GM18502 (cell line): Measurements from ENCODE around the gene AUTS2.

Experiments
- ATAC-seq: cut with Tn5 transposase; IDR thresholded peaks from one replicate; pipeline ENCODE4 v1.9.1; 2021; ENCODE audit warnings: mild to moderate bottlenecking; ENCODE audit not compliant: unreplicated experiment, poor library complexity

AUTS2 gene

DNA sequence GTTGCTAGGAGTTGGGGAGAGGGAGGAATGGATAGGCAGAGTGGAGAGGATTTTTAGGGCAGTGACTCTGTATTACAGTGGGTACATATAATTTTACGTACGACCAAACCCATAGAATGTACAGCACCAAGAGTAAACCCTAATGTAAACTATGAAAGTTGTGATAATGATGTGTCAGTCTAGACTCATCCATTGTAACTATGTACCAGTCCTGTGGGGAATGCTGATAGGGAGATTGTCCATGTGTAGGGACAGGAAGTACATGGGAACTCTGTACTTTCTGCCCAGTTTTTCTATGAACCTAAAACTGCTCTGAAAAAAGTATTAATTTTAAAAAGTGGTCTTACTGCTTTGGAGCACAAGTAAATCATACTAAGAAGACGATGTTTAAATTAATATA is 441.8 kb downstream of the AUTS2 start:
- no peak for ATAC-seq

DNA sequence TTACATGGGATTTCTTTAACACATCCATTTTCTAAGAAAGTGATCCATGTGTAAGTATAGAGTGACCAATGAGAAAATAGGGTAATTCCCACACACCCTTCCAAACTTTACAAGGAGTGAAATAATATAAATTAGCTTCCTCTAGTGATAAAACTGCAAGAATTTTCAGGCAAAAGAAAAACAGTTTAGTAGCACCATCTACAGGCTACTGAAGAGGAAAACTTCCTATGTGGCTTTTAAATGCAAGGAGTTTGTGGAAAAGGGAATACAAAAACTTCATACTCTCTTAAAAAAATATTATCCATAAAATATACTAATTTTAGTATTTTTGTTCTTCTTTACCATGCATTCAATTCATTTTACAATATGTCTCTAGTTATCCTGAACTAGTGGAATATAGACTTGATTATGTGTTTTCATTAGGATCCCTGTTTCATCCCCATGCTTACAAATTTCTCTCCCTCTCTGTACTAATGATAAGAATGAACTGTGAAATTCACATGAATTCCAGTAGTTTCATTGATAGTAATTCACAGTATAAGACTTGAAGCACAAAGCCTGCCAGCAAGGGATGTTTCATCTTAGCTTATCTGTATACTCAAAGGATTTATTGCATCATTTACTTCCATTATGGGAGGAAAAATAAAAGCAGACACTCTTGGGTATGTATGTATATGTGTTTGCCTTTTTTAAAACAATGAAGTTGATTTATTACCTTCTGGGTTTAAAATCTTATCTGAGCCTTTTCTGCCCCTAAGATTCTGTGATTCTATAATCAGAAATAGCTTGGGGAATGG is 442.9 kb downstream of the AUTS2 start:
- ATAC-seq: no peak

DNA sequence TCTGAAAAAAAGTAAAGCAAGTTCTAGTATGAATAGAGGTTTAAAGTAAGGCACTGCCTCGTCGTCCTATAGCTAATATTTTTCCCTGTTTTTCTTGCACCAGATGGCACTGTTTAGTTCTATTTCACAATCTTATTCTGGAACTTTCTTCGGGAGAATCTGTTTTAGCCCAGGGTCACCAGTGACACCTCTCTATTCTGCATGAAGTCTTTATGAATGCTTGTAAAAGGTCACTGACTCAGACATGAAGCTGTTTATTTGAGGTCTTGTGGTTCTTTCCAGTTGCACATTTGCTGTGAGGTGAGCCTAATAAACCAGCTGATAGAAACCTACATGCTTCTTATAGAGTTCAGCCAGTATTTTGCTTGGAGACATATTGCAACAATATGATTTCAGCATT is 444.3 kb downstream of the AUTS2 start:
- ATAC-seq: no peak

DNA sequence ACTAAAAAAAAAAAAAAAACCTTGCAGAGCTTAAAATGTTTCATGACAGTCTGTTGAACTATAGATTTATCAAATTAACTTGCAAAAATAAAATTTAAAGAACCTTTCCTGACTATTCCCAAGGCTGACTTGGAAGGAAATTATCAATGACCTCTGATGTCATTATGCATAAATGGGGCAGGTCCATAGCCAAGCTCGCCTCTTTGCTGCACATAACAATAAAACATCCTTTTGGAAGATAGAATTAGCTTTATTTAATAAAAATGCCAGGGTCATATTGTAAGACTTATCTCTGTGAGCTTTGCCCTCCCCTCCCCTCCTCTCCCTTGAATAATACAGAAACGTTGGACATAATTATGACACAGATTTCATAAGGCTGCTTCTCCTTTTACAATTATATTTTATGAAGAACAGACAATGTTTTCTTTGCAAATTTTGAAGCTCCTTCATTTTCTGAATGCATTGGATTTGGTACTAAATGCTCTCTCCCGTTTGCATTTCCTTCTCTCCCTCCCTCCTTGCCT is 444.8 kb downstream of the AUTS2 start:
- ATAC-seq: no peak

DNA sequence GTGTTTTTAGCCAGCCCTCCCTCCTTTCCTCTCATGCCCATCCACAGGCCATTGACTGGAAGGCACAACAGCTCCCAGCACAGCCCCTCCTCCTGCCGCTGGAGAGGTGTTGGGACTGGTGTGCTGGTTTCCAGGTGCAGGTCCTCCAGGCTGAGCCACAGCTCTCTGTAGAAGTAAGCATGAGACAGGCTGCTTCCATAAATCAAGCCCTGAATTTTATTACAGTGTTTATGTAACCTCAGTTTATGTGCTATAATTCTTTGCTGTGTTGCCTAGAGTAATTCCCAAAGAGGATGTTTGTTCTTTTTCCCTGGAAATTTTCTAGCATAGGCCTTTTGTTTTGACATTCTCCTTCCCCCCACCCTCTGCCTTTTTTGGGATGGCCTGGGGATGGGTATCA is 445.8 kb downstream of the AUTS2 start:
- ATAC-seq: no peak

DNA sequence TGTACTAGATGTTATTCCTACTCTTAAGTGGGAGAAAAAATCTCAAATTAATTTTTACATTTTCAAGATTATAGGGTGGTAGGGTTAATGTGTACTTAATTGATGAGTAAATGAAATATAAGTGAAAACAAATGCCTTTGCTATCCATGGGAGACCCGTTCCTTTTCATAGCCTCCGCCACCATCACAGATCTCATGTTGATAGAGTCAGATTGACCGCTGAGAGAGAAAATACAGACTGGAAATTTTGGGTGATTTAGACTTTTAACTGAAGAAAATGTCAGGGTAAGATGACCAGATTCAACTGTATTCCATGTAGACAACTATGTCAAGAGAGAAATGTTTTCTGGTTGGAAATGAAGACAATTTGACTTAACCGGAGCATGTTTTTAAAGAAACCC is 446.2 kb downstream of the AUTS2 start:
- ATAC-seq: no peak

DNA sequence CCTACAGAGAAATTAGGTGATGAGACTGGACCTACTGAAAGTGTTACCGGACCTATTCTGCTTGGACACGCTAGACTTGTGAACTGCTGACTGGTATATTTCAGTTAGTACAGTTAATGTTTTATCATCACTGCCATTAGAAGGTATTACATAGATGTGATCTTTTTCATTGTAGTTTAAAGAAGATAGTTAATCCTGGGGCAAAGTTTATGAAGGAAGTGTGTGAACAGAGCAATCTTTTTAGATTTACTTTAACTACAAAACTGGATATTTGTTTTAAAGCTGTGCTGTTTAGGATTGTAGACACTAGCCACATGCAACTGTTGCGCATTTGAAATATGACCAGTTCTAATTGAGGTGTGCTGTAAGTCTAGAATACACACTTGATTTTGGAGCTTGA is 446.7 kb downstream of the AUTS2 start:
- no peak for ATAC-seq

DNA sequence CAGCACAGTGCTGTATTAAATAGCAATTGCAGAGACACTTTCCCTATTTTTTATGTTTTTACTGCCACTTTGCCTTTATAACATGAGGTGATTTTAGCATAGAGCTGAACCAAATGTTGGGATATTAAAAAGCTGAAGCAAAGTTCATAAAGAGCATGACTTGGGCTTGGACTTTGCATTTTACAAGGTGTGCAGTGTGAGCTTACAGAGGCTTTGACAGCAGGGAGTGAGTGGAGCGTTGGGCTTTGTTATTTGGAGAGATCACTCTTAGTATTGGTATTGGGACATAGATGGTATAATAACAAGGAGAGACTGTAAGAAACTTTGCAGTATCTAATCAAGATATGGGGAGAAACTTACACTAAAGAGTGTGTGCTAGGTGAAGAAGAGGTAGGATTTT is 449.1 kb downstream of the AUTS2 start:
- no peak for ATAC-seq

DNA sequence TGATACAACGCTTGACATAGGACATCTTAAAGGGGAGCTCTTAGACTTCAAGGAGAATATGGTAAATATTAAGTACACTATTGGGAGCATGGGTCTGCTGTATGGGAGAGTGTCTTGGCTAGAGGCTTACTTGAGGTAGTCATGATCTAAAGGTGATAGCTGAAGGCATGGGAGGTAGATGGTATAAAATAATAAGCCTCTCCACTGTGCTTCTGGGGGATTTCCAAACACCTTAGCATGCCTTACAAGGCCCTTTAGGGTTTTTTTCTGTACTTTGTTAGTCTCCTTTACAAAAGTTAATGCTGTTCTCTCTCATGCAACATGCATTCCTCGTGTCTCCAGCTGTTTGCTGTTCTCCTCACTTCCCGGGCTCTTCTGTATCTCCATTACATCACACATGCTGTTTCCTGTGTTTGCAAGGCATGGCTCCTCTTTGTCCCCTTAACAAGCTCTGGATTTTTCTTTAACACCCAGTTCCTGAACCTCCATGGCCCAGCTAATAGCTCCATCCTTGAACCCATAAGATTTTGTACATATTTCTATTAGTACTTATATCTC is 449.7 kb downstream of the AUTS2 start:
- ATAC-seq: no peak

DNA sequence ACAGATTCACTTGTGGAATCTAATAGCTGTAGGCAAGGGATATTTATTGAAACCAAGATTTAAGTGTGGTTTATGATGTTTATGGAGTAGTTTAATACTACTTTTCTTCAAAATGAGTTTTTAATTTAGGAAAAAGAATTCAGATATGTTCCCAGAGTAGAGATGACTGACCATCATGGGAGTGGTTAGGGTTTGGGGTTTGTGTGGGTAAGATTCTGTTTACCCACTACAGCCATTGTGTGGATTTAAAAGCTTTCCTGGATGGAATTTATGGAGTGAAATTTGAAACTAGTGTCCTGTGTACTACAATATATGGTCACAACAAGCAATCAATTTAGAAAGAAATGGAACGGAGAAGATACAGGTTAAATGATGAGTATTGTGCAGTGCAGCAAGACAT is 453.5 kb downstream of the AUTS2 start:
- ATAC-seq: no peak

DNA sequence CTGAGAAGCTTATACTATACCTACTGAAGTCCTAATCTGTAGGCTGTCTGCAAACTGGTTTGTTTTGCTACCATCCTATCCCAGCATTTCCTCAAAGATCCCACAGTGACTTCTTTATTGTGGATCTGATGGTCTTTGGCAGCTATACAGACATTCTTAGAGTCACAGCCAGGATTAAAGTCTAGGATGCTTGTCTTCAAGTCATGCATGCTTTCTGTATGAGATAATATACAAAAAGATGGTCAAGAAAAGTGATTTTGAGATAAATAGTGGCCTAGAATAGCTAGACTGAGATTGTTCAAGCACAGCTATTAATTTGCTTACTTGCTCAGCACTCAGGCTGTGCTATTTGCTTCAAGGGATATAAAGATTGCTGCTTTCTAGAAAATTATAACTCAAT is 454.4 kb downstream of the AUTS2 start:
- ATAC-seq: no peak

DNA sequence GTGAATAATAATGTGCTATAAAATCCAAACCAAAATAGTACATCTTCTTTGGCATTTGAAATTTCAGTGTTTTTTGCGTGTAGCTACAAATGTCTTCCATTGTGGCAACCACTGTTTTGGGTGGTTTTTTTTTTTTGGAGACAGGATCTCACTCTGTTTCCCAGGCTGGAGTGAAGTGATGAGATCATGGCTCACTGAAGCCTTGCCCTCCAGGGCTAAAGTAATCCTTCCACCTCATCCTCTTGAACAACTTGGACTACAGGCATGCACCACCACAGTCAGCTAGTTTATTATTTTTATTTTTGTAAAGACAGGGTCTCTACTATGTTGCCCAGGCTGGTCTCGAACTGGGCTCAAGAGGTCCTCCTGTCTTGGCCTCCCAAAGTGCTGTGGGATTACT is 455.1 kb downstream of the AUTS2 start:
- ATAC-seq: no peak

DNA sequence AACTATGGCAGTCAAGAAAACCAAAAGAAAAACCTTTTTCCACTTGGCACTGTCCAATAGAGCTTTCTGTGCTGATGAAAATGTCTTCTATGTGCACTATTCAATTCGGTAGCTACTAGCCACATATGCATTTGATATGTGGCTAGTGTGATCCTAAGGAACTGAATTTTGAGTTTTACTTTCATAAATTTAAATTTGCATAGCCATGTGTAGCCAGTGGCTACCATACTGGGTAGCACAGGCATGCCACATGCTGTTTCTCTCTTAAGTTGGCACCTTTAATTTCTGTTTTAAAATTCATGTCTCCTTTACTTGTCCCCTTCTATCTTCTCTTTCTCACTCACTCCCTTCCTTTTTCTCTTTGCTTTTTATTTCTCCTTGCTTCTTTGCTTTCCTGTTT is 455.7 kb downstream of the AUTS2 start:
- no peak for ATAC-seq

DNA sequence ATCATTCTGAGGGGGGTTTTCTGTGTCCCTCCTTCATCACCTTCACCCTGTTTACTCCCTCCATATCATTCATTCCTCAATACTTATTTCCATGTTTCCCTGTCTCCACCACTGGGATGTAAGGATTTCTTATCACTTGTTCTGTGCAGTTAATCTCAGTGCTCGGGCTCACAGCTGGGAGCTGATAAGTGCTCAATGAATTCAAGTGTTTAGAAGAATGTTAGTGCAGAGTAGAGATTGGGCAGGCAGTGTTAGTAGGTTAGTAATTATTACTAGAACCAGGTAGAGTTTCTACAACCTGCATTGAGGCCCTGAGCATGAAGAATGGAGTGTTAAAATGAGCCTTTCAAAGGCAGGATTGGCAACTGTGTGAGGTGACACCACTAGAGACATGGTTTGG is 458.1 kb downstream of the AUTS2 start:
- no peak for ATAC-seq

DNA sequence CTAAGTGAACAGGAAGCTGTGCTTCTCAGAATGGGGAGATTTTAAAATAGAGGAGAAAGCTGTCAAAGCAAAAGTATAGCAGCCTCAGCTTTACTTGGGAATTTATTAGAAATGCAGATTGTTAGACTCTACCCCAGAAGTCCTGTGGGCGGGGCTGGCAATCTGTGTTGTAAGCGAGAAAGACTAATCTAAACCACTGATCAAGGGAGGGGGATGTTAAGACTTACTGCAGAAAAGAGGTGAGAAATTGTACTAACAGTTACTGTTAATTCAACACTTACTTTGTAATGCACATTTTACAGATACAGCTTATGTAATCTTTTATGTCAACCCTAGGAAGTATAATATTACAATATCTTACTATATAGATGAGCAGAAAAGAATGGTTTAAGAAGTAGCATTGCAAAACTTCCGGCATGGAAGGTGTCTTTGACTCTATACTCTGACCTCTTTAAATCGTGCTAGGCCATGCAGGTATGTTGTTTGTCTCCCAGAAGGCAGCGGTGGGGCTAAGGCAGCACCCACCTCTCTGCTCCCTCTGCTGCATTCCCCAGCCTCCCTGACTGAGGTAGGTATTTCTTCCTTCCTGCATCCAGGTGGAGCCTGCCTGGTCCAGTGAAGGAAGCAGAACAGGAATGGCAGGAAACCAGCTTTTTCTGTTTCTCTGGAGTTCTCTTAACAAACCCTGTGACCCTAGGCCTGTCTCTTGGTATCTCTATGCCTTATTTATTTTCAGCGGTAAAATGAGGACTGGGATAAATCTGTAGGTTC is 462.2 kb downstream of the AUTS2 start:
- no peak for ATAC-seq

DNA sequence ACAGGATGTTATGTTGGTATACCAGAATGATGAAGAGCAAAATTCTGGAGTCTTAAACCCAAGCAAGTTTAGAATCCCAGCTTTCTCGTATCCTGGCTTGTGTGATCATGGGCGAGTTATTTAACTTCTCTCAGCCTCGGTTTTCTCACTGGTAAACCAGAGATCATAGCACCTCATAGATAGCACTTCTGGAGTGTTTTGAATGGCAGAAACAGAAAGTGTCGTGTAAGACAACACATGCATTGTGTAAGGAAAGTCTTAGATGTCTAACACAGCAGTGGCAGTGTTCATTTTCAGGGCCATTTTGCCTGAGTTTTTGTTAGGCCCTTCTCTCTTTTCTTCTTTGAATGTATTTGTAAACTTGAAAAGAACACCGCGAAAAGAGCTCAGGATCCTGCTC is 465.1 kb downstream of the AUTS2 start:
- ATAC-seq: no peak

DNA sequence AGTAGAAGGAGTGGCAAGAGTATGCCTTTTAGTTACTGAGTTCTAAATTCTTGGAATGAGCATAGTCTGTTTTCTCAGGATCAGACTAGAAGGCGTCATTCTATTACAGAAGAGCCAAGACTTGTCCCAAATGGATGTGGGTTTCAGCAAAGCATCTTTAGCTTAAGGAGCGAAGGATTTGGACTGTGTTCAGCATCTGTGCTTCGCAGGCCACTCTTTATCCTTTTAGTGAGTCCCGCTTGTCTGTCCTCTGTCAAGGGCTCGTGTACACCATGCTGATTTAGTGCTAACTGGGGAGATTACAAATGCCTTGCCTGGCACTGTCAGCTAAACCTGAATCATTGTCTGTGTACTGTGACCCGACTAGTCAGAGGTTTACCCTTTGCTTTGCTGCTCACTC is 465.7 kb downstream of the AUTS2 start:
- no peak for ATAC-seq

DNA sequence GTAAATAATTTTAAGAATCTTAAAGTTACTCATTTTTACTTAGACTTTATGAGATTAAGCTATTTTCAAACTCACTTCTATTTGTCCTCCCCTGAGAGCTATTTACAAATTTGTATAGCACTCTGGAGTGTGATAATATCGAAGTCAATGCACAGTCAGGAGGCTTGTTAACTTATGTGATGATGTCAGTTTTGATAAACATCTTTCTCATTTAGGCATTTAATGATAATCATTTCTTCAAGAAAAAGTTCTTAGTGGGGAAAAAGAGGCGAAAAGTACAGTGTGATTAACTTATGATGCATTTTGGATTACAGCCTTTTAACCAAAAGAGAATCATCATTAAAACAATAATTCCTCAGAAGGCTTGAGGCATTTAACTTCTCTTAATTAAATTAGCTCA is 468.6 kb downstream of the AUTS2 start:
- no peak for ATAC-seq

DNA sequence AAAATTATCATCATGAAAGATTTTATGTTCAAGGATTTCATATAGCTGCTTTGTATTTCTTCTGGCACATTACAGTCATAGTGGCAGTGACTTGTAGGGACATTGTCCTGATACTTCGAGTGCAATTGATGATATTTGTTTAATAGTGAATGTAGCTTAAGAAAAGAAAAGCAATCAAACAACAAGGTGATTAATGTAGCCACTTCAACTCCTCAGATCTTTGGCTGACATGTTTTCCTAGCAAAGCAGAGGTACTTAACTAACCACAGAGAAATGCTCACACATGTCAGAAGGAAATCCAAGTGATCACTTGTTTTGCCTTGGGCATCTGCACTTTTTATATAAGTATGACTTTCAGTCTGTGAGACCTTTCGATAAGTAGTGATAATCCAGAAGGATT is 470.3 kb downstream of the AUTS2 start:
- no peak for ATAC-seq

DNA sequence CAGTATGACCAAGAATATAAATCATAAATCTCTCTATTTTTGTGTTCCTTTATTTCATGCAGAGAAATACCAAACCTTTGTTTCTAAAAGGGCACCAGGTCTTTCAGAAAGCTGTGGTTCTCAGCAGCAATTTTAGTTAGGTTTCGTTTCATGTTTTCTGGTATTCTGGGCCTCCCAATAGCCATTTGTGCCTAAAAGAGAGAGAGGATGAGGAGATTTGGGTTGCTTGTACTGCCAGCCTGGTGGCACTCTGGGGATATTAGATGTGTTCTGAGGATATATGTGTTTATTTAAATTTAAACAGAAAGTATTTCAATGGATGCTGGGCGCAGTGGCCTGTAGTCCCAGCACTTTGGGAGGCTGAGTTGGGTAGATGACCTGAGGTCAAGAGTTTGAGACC is 471.7 kb downstream of the AUTS2 start:
- ATAC-seq: no peak

DNA sequence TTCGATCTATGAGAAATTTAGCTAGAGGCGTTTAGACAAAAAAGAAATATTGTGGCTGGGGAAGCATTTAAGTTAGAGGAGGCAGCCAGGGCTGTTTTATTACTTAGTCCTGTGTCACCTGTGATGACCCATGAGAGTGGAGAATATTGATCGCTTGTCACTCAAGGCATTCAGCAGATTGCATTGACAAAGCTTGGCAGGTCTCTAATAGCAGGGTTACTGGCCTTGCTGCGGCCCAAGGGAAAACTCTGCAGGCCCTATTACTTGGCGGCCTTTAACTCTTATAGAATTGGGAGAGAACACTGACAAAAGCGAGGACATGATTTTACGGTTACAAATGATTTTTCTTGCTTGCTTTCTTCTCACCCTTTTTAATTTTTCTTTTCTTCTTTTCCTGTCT is 473.5 kb downstream of the AUTS2 start:
- ATAC-seq: no peak
